Keratinocyte (primary cell): ENCODE measurements around the gene NCKAP5.

ENCODE experiments used
- CTCF ChIP-seq, 3 experiments: IDR thresholded peaks in 1 of 3; conservative IDR thresholded peaks in 1 of 3; optimal IDR thresholded peaks in 1 of 3; 2 replicates in 2 of 3; 3 replicates in 1 of 3; pipeline versions ENCODE3 to v1.5.1; 2011; ENCODE audit warnings: low read length in 3 of 3, mild to moderate bottlenecking in 3 of 3, moderate library complexity in 2 of 3, control low read depth in 1 of 3, inconsistent platforms in 1 of 3; ENCODE audit not compliant: insufficient read depth in 2 of 3; ENCODE audit errors: extremely low read depth in 1 of 3
- EZH2 ChIP-seq: IDR thresholded peaks from one replicate; pipeline ENCODE4 v1.6.1; 2012; ENCODE audit warnings: inconsistent platforms, mild to moderate bottlenecking, low read length, moderate library complexity

- TF ChIP-seq CTCF (optimal IDR thresholded peaks at IDR 0.05 in 1 of 3, IDR thresholded peaks at IDR 0.05 in 1 of 3, conservative IDR thresholded peaks at IDR 0.05 in 1 of 3; ENCODE audit: extremely low read depth in 1 of 3, insufficient read depth in 2 of 3, low read length in 3 of 3) (no peak), EZH2 (no peak)
These were observed 555.2 kb downstream of the NCKAP5 start for GRCh38 chr2:133012847-133013734.
